OCI-LY1 (cell line): ENCODE results near the gene TBRG4.

Source experiments
- H2AFZ ChIP-seq: fragments of 200-600 bp; sonication (generic), shearing (Covaris generic); 2 replicates; pipeline ENCODE4 v1.6.0; 2014; ENCODE audit warnings: antibody characterized with exemption, mild to moderate bottlenecking, low read length
- H3F3A ChIP-seq: fragments of 200-600 bp; sonication (generic), shearing (Covaris generic); 2 replicates; pipeline ENCODE4 v1.6.0; 2014; ENCODE audit warnings: mild to moderate bottlenecking, antibody characterized with exemption, low read length, moderate library complexity; ENCODE audit not compliant: insufficient read depth
- H3K27ac ChIP-seq: fragments of 200-600 bp; sonication (generic); 2 replicates; pipeline ENCODE4 v1.5.1; 2014; ENCODE audit warnings: low read length, mixed run types, mild to moderate bottlenecking, low read depth; ENCODE audit not compliant: poor library complexity, severe bottlenecking
- H3K27me3 ChIP-seq: fragments of 200-600 bp; sonication (generic); 2 replicates; pipeline ENCODE4 v1.6.0; 2014; ENCODE audit warnings: antibody characterized with exemption, mild to moderate bottlenecking, low read length, moderate library complexity; ENCODE audit not compliant: insufficient read depth
- H3K36me3 ChIP-seq: fragments of 200-600 bp; sonication (generic); 2 replicates; pipeline ENCODE4 v1.6.1; 2014; ENCODE audit warnings: mild to moderate bottlenecking, antibody characterized with exemption, low read length, moderate library complexity, mixed read lengths; ENCODE audit not compliant: insufficient read depth
- H3K4me1 ChIP-seq: fragments of 200-600 bp; sonication (generic); 2 replicates; pipeline ENCODE4 v1.5.1; 2014; ENCODE audit warnings: mild to moderate bottlenecking, low read length, moderate library complexity; ENCODE audit not compliant: insufficient read depth, severe bottlenecking
- H3K4me2 ChIP-seq: fragments of 200-600 bp; sonication (generic), shearing (Covaris generic); 2 replicates; pipeline ENCODE4 v1.6.1; 2014; ENCODE audit warnings: low read length
- H3K4me3 ChIP-seq: fragments of 200-600 bp; sonication (generic); 2 replicates; pipeline ENCODE4 v1.5.1; 2014; ENCODE audit warnings: low read length, low read depth, mild to moderate bottlenecking, mixed read lengths; ENCODE audit not compliant: poor library complexity, severe bottlenecking
- H3K79me2 ChIP-seq: fragments of 200-600 bp; shearing (Covaris generic); 2 replicates; pipeline ENCODE4 v1.6.1; 2016; ENCODE audit warnings: mixed run types, low read length, mixed read lengths; ENCODE audit not compliant: insufficient read depth
- H3K9ac ChIP-seq: fragments of 200-600 bp; sonication (generic), shearing (Covaris generic); 2 replicates; pipeline ENCODE4 v1.6.1; 2014; ENCODE audit warnings: mild to moderate bottlenecking, low read length, mixed read lengths
- H3K9me2 ChIP-seq: fragments of 200-600 bp; sonication (generic), shearing (Covaris generic); 2 replicates; pipeline ENCODE4 v1.6.1; 2014; ENCODE audit warnings: low read depth, mild to moderate bottlenecking, low read length, mixed read lengths
- H3K9me3 ChIP-seq: fragments of 200-600 bp; shearing (Covaris generic); 2 replicates; pipeline ENCODE4 v1.6.1; 2014; ENCODE audit warnings: low read length, mixed read lengths
- H4K20me1 ChIP-seq: fragments of 200-600 bp; sonication (generic), shearing (Covaris generic); 2 replicates; pipeline ENCODE4 v1.6.0; 2016; ENCODE audit warnings: mild to moderate bottlenecking, low read length; ENCODE audit not compliant: insufficient read depth
- EZH2 ChIP-seq: fragments of 200-600 bp; sonication (generic), shearing (Covaris generic); IDR thresholded peaks from 2 replicates; pipeline ENCODE4 v1.8.0; 2017; ENCODE audit warnings: borderline replicate concordance, mixed run types, mild to moderate bottlenecking, antibody characterized with exemption, low read length, moderate library complexity, mixed read lengths
- TF ChIP-seq, protein P1 (sequence below): fragments of 200-600 bp; sonication (generic), shearing (Covaris generic); IDR thresholded peaks from 2 replicates; pipeline ENCODE4 v1.5.1; 2017; ENCODE audit warnings: mild to moderate bottlenecking, antibody characterized with exemption, low read length, moderate library complexity, mixed read lengths

TBRG4 gene

GRCh38 chr7:45157286-45157652 lies 45.8 kb upstream of the TBRG4 start:
- Histone ChIP-seq H3F3A (no peaks in the 10 kb centered on the region), H3K4me3 (no peak overlapping the region), H2AFZ (no peak overlapping the region), H3K79me2 (no peaks in the 10 kb centered on the region), H4K20me1 (no peaks in the 10 kb centered on the region), H3K9me3 (no peaks in the 10 kb centered on the region), H3K9me2 (no peaks in the 10 kb centered on the region), H3K4me1 (no peaks in the 10 kb centered on the region), H3K9ac (no peak overlapping the region), H3K4me2 (no peak overlapping the region), H3K27me3 (peaks cover 4% of the 10 kb centered on the region; the same call in 1 of the 2 replicates), H3K27ac (no peak overlapping the region), H3K36me3 (no peaks in the 10 kb centered on the region)
- TF ChIP-seq EZH2: no peak
- TF ChIP-seq, protein P1, sequence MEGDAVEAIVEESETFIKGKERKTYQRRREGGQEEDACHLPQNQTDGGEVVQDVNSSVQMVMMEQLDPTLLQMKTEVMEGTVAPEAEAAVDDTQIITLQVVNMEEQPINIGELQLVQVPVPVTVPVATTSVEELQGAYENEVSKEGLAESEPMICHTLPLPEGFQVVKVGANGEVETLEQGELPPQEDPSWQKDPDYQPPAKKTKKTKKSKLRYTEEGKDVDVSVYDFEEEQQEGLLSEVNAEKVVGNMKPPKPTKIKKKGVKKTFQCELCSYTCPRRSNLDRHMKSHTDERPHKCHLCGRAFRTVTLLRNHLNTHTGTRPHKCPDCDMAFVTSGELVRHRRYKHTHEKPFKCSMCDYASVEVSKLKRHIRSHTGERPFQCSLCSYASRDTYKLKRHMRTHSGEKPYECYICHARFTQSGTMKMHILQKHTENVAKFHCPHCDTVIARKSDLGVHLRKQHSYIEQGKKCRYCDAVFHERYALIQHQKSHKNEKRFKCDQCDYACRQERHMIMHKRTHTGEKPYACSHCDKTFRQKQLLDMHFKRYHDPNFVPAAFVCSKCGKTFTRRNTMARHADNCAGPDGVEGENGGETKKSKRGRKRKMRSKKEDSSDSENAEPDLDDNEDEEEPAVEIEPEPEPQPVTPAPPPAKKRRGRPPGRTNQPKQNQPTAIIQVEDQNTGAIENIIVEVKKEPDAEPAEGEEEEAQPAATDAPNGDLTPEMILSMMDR: no peak

GRCh38 chr7:45156516-45157272 lies 45.2 kb upstream of the TBRG4 start:
- no peak for TF ChIP-seq EZH2
- TF ChIP-seq, protein P1: no peak
- no peak overlapping the region for H2AFZ ChIP-seq
- no peaks in the 10 kb centered on the region for H3K9me3 ChIP-seq
- H3K9me2 ChIP-seq: no peaks in the 10 kb centered on the region
- no peaks in the 10 kb centered on the region for H4K20me1 ChIP-seq
- no peak overlapping the region for H3K4me3 ChIP-seq
- H3K27ac ChIP-seq: no peak overlapping the region
- H3K4me2 ChIP-seq: no peak overlapping the region
- H3K4me1 ChIP-seq: no peaks in the 10 kb centered on the region
- peaks cover 4% of the 10 kb centered on the region; the same call in 1 of the 2 replicates for H3K27me3 ChIP-seq
- no peaks in the 10 kb centered on the region for H3F3A ChIP-seq
- H3K9ac ChIP-seq: no peak overlapping the region
- no peaks in the 10 kb centered on the region for H3K79me2 ChIP-seq
- no peaks in the 10 kb centered on the region for H3K36me3 ChIP-seq

DNA sequence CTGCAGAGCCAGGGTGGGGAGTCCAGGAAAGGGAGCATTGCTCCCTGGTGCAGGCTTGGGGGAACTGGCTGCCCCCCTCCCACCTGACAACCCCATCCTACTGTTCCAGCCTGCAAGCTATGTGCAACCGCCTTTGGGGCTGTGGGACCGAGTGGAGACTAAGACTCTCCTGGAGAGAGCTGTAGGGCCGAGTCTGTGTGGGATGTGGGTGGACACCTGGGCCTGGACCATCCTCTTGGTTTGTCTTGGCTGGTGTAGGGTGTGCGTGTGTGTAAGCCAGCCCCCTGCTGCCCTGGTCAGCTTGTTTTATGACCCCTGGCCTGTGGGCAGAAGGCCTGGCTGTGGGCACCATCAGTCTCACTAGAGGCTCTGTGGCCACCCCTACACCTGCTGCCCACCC lies 44.4 kb upstream of the TBRG4 start:
- no peaks in the 10 kb centered on the region for H3F3A ChIP-seq
- no peaks in the 10 kb centered on the region for H3K4me1 ChIP-seq
- H2AFZ ChIP-seq: no peak overlapping the region
- no peaks in the 10 kb centered on the region for H3K9me3 ChIP-seq
- no peak overlapping the region for H3K27ac ChIP-seq
- H3K4me2 ChIP-seq: no peak overlapping the region
- no peaks in the 10 kb centered on the region for H3K9me2 ChIP-seq
- no peaks in the 10 kb centered on the region for H3K79me2 ChIP-seq
- H3K4me3 ChIP-seq: no peak overlapping the region
- TF ChIP-seq EZH2: no peak
- TF ChIP-seq, protein P1: no peak
- H3K27me3 ChIP-seq: peaks cover 4% of the 10 kb centered on the region; the same call in 1 of the 2 replicates
- H3K9ac ChIP-seq: no peak overlapping the region
- H4K20me1 ChIP-seq: no peaks in the 10 kb centered on the region
- H3K36me3 ChIP-seq: no peaks in the 10 kb centered on the region
